ENCODE results near the gene MARK3. TPM values are rescaled to one million over a fixed set of nuclear protein-coding genes. Genes with fewer than 3 reads are reported as not detected.
"Not testable (repeated sequence)": the region's sequence is repeated elsewhere in the genome, so short reads cannot be mapped to it uniquely, and the experiment has no call there.

Gene MARK3
- total RNA-seq, 1 donor from 2014 or later = 59.5 TPM

GRCh38 chr14:103507751-103508150, 122.5 kb downstream of the MARK3 start:
- no peak overlapping the region for H3K9ac ChIP-seq (ENCODE audit: low read depth in 1 of 3, low read length in 3 of 3)
- H3K27ac ChIP-seq (ENCODE audit: low read depth, low read length) = no peak overlapping the region

GRCh38 chr14:103508521-103509329, 123.5 kb downstream of the MARK3 start:
- Histone ChIP-seq H3K4me3 (ENCODE audit: low read length in 3 of 3) (no peak overlapping the region), H3K36me3 (ENCODE audit: control insufficient read depth in 3 of 3, insufficient read depth in 3 of 3, low read length in 3 of 3) (peaks cover 27 to 34% (median 28%) of the 10 kb centered on the region in 3 donors), H3K27me3 (ENCODE audit: control insufficient read depth in 3 of 3, insufficient read depth in 3 of 3, low read length in 3 of 3) (no peaks in the 10 kb centered on the region), H3K9ac (ENCODE audit: low read depth in 1 of 3, low read length in 3 of 3) (no peak overlapping the region), H3K4me1 (ENCODE audit: control insufficient read depth in 3 of 3, insufficient read depth in 3 of 3, low read length in 3 of 3) (peaks cover 14 to 15% (median 15%) of the 10 kb centered on the region in 3 donors), H3K27ac (ENCODE audit: low read depth, low read length) (no peak overlapping the region), H3K9me3 (ENCODE audit: control insufficient read depth in 3 of 3, low read length in 3 of 3) (no peaks in the 10 kb centered on the region)

More at GRCh38 chr14:103507751-103508150, 122.5 kb downstream of the MARK3 start:
- no peaks in the 10 kb centered on the region for H3K9me3 ChIP-seq (ENCODE audit: control insufficient read depth in 3 of 3, low read length in 3 of 3)
- H3K36me3 ChIP-seq (ENCODE audit: control insufficient read depth in 3 of 3, insufficient read depth in 3 of 3, low read length in 3 of 3) = peaks cover 35 to 44% (median 36%) of the 10 kb centered on the region in 3 donors
- no peaks in the 10 kb centered on the region for H3K27me3 ChIP-seq (ENCODE audit: control insufficient read depth in 3 of 3, insufficient read depth in 3 of 3, low read length in 3 of 3)
- no peak overlapping the region for H3K4me3 ChIP-seq (ENCODE audit: low read length in 3 of 3)
- H3K4me1 ChIP-seq (ENCODE audit: control insufficient read depth in 3 of 3, insufficient read depth in 3 of 3, low read length in 3 of 3) = peaks cover 5% of the 10 kb centered on the region in 3 donors

GRCh38 chr14:103509864-103510723, 124.9 kb downstream of the MARK3 start:
- no peak overlapping the region for H3K9ac ChIP-seq (ENCODE audit: low read depth in 1 of 3, low read length in 3 of 3)
- H3K9me3 ChIP-seq (ENCODE audit: control insufficient read depth in 3 of 3, low read length in 3 of 3) = no peaks in the 10 kb centered on the region
- H3K27ac ChIP-seq (ENCODE audit: low read depth, low read length) = no peak overlapping the region
- H3K36me3 ChIP-seq (ENCODE audit: control insufficient read depth in 3 of 3, insufficient read depth in 3 of 3, low read length in 3 of 3) = peaks cover 16 to 23% (median 20%) of the 10 kb centered on the region in 3 donors
- no peak overlapping the region for H3K4me3 ChIP-seq (ENCODE audit: low read length in 3 of 3)
- peaks cover 14 to 19% (median 17%) of the 10 kb centered on the region in 3 donors for H3K4me1 ChIP-seq (ENCODE audit: control insufficient read depth in 3 of 3, insufficient read depth in 3 of 3, low read length in 3 of 3)
- no peaks in the 10 kb centered on the region for H3K27me3 ChIP-seq (ENCODE audit: control insufficient read depth in 3 of 3, insufficient read depth in 3 of 3, low read length in 3 of 3)

- Histone ChIP-seq H3K9ac (ENCODE audit: low read depth in 1 of 3, low read length in 3 of 3) (no peak overlapping the region), H3K9me3 (ENCODE audit: control insufficient read depth in 3 of 3, low read length in 3 of 3) (no peaks in the 10 kb centered on the region), H3K36me3 (ENCODE audit: control insufficient read depth in 3 of 3, insufficient read depth in 3 of 3, low read length in 3 of 3) (peaks cover 11 to 17% (median 17%) of the 10 kb centered on the region in 3 donors), H3K4me3 (ENCODE audit: low read length in 3 of 3) (no peak overlapping the region), H3K27ac (ENCODE audit: low read depth, low read length) (no peak overlapping the region), H3K4me1 (ENCODE audit: control insufficient read depth in 3 of 3, insufficient read depth in 3 of 3, low read length in 3 of 3) (peaks cover 14 to 19% (median 17%) of the 10 kb centered on the region in 3 donors), H3K27me3 (ENCODE audit: control insufficient read depth in 3 of 3, insufficient read depth in 3 of 3, low read length in 3 of 3) (no peaks in the 10 kb centered on the region)
Observed at GRCh38 chr14:103510724-103511693, 125.8 kb downstream of the MARK3 start.

GRCh38 chr14:103512180-103512579, 127.0 kb downstream of the MARK3 start:
- Histone ChIP-seq H3K9ac (ENCODE audit: low read depth in 1 of 3, low read length in 3 of 3) (peak overlapping the region in 2 of 3 donors; percentile 34 to 79), H3K27ac (ENCODE audit: low read depth, low read length) (peak overlapping the region; percentile 71), H3K4me1 (ENCODE audit: control insufficient read depth in 3 of 3, insufficient read depth in 3 of 3, low read length in 3 of 3) (peaks cover 14 to 19% (median 17%) of the 10 kb centered on the region in 3 donors), H3K36me3 (ENCODE audit: control insufficient read depth in 3 of 3, insufficient read depth in 3 of 3, low read length in 3 of 3) (peaks cover 11 to 16% (median 12%) of the 10 kb centered on the region in 3 donors)
- not testable (repeated sequence) for H3K9me3 ChIP-seq (ENCODE audit: control insufficient read depth in 3 of 3, low read length in 3 of 3); H3K27me3 ChIP-seq (ENCODE audit: control insufficient read depth in 3 of 3, insufficient read depth in 3 of 3, low read length in 3 of 3); H3K4me3 ChIP-seq (ENCODE audit: low read length in 3 of 3)

GRCh38 chr14:103512701-103513611, 127.7 kb downstream of the MARK3 start:
- peak overlapping the region in 2 of 3 donors; percentile 34 to 79 for H3K9ac ChIP-seq (ENCODE audit: low read depth in 1 of 3, low read length in 3 of 3)
- peak overlapping the region; percentile 7 to 41 (median 12) for H3K4me3 ChIP-seq (ENCODE audit: low read length in 3 of 3)
- peaks cover 5 to 13% (median 11%) of the 10 kb centered on the region in 3 donors for H3K36me3 ChIP-seq (ENCODE audit: control insufficient read depth in 3 of 3, insufficient read depth in 3 of 3, low read length in 3 of 3)
- H3K9me3 ChIP-seq (ENCODE audit: control insufficient read depth in 3 of 3, low read length in 3 of 3) = no peaks in the 10 kb centered on the region
- no peaks in the 10 kb centered on the region for H3K27me3 ChIP-seq (ENCODE audit: control insufficient read depth in 3 of 3, insufficient read depth in 3 of 3, low read length in 3 of 3)
- peaks cover 15 to 23% (median 18%) of the 10 kb centered on the region in 3 donors for H3K4me1 ChIP-seq (ENCODE audit: control insufficient read depth in 3 of 3, insufficient read depth in 3 of 3, low read length in 3 of 3)
- H3K27ac ChIP-seq (ENCODE audit: low read depth, low read length) = peak overlapping the region; percentile 71

- peaks cover 33 to 41% (median 36%) of the 10 kb centered on the region in 3 donors for H3K4me1 ChIP-seq (ENCODE audit: control insufficient read depth in 3 of 3, insufficient read depth in 3 of 3, low read length in 3 of 3)
- no peaks in the 10 kb centered on the region for H3K27me3 ChIP-seq (ENCODE audit: control insufficient read depth in 3 of 3, insufficient read depth in 3 of 3, low read length in 3 of 3)
- peaks cover 2 to 12% (median 8%) of the 10 kb centered on the region in 3 donors for H3K36me3 ChIP-seq (ENCODE audit: control insufficient read depth in 3 of 3, insufficient read depth in 3 of 3, low read length in 3 of 3)
- no peaks in the 10 kb centered on the region for H3K9me3 ChIP-seq (ENCODE audit: control insufficient read depth in 3 of 3, low read length in 3 of 3)
- H3K4me3 ChIP-seq (ENCODE audit: low read length in 3 of 3) = no peak overlapping the region
- H3K27ac ChIP-seq (ENCODE audit: low read depth, low read length) = no peak overlapping the region
- H3K9ac ChIP-seq (ENCODE audit: low read depth in 1 of 3, low read length in 3 of 3) = peak overlapping the region in 1 of 3 donors; percentile 33
Observed at GRCh38 chr14:103514596-103515421, 129.6 kb downstream of the MARK3 start.

All from skeletal muscle tissue (tissue), 4 donors.